ENCODE data around the gene RNF144A.

DNA sequence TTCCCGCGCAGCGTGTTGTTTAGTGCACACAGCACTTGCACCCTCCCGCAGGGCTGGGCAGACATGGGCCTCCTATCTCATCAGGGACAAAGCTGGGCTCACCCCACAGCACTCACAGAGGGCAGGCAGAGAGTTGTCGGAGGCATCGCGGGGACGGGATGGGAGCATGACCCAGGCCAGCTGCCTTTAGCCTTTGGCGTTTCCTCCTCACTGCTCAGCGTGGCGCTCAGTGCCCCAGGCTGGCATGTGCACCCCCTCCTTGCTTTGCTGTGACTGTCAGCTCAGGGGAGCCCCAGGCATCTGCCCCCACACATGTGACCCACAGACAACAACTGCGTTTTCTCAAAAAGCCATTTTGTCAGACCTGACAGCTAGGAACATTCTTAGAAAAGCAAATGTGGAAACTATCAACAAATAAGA lies 101.1 kb downstream of the RNF144A start:
- TF ChIP-seq, protein P1, sequence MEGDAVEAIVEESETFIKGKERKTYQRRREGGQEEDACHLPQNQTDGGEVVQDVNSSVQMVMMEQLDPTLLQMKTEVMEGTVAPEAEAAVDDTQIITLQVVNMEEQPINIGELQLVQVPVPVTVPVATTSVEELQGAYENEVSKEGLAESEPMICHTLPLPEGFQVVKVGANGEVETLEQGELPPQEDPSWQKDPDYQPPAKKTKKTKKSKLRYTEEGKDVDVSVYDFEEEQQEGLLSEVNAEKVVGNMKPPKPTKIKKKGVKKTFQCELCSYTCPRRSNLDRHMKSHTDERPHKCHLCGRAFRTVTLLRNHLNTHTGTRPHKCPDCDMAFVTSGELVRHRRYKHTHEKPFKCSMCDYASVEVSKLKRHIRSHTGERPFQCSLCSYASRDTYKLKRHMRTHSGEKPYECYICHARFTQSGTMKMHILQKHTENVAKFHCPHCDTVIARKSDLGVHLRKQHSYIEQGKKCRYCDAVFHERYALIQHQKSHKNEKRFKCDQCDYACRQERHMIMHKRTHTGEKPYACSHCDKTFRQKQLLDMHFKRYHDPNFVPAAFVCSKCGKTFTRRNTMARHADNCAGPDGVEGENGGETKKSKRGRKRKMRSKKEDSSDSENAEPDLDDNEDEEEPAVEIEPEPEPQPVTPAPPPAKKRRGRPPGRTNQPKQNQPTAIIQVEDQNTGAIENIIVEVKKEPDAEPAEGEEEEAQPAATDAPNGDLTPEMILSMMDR (IDR thresholded peaks at IDR 0.05), result no peak
- TF ChIP-seq POLR2AphosphoS5 (IDR thresholded peaks at IDR 0.05), result no peak
- no peak for TF ChIP-seq POLR2A (IDR thresholded peaks at IDR 0.05)

Measured in breast epithelium (tissue), 3 donors.